CD4-positive, alpha-beta T cell treated with Interleukin-15 for 4 hours (primary cell): ENCODE results near the gene SMC4.
A peak's percentile ranks its signal among the peaks of the same experiment; 100 is the strongest.
"Not testable (repeated sequence)": the region's sequence is repeated elsewhere in the genome, so short reads cannot be mapped to it uniquely, and the experiment has no call there.

Source experiments
- DNase-seq: peaks from one replicate; pipeline ENCODE4 v3.0.0-alpha.2; 2020; ENCODE audit warnings: low spot score

SMC4 gene

GRCh38 chr3:160399125-160400029, at the start of gene SMC4, which contains the start of gene IFT80:
Gene SMC4, plus strand, starts transcription at chr3:160399650. Its CDS starts 1,177 bp downstream, at chr3:160400827.
Gene IFT80, minus strand, starts transcription at chr3:160399225. Its CDS starts 14,625 bp downstream, at chr3:160384600.
- DNase-seq, result peak; percentile 97

- no peak for DNase-seq
Observed at GRCh38 chr3:160355826-160356225, 43.6 kb upstream of the SMC4 start.

- DNase-seq, result not testable (repeated sequence)
Observed at GRCh38 chr3:160362896-160363295, 36.6 kb upstream of the SMC4 start.

- no peak for DNase-seq
Observed at GRCh38 chr3:160365869-160366522, 33.5 kb upstream of the SMC4 start.

GRCh38 chr3:160368804-160369203, 30.6 kb upstream of the SMC4 start:
- peak; percentile 9 for DNase-seq

GRCh38 chr3:160369784-160370183, 29.7 kb upstream of the SMC4 start:
- no peak for DNase-seq

- DNase-seq, result no peak
Observed at GRCh38 chr3:160370987-160371857, 28.2 kb upstream of the SMC4 start.

GRCh38 chr3:160372780-160373179, 26.7 kb upstream of the SMC4 start:
- no peak for DNase-seq

- DNase-seq, result no peak
Observed at GRCh38 chr3:160373655-160374054, 25.8 kb upstream of the SMC4 start.

- DNase-seq, result no peak
Observed at GRCh38 chr3:160374472-160374871, 25.0 kb upstream of the SMC4 start.

GRCh38 chr3:160374925-160375324, 24.5 kb upstream of the SMC4 start:
- DNase-seq, result no peak

- DNase-seq, result no peak
Observed at GRCh38 chr3:160376681-160377080, 22.8 kb upstream of the SMC4 start.

GRCh38 chr3:160378331-160379109, 20.9 kb upstream of the SMC4 start:
- DNase-seq, result no peak

GRCh38 chr3:160379628-160380214, 19.7 kb upstream of the SMC4 start:
- no peak for DNase-seq

- no peak for DNase-seq
Observed at GRCh38 chr3:160381470-160381869, 18.0 kb upstream of the SMC4 start.

GRCh38 chr3:160384639-160385318, 14.7 kb upstream of the SMC4 start:
- no peak for DNase-seq

GRCh38 chr3:160390565-160391138, 8.8 kb upstream of the SMC4 start:
- no peak for DNase-seq

- no peak for DNase-seq
Observed at GRCh38 chr3:160392798-160393197, 6.7 kb upstream of the SMC4 start.

GRCh38 chr3:160393346-160394008, 6.0 kb upstream of the SMC4 start:
- no peak for DNase-seq

- no peak for DNase-seq
Observed at GRCh38 chr3:160394009-160394392, 5.4 kb upstream of the SMC4 start.
